ENCODE data around the gene ZNF697. TPM values are rescaled to one million over a fixed set of nuclear protein-coding genes. Genes with fewer than 3 reads are reported as not detected.

The ZNF697 gene
- total RNA-seq, 2 donors from 2014 or later = 9.5 to 14.8 TPM

- H3K27ac ChIP-seq = peak overlapping the region; percentile 88 to 98
- no peak for DNase-seq (ENCODE audit: low spot score)
- H3K27me3 ChIP-seq = no peaks in the 10 kb centered on the region
- TF ChIP-seq CTCF (IDR thresholded peaks at IDR 0.05) = no peak
- peaks cover 0 to 44% of the 10 kb centered on the region in 2 donors for H3K4me1 ChIP-seq
- H3K9me3 ChIP-seq = no peaks in the 10 kb centered on the region
- no peaks in the 10 kb centered on the region for H3K36me3 ChIP-seq
- H3K4me3 ChIP-seq = peak overlapping the region; percentile 85 to 96
Observed at GRCh38 chr1:119647228-119647733, 785 bp downstream of the ZNF697 start.

- no peak for DNase-seq (ENCODE audit: low spot score)
- Histone ChIP-seq H3K4me3 (peak overlapping the region; percentile 85 to 96), H3K27ac (peak overlapping the region; percentile 88 to 98), H3K9me3 (no peaks in the 10 kb centered on the region), H3K4me1 (peaks cover 0 to 44% of the 10 kb centered on the region in 2 donors), H3K27me3 (no peaks in the 10 kb centered on the region), H3K36me3 (no peaks in the 10 kb centered on the region)
- TF ChIP-seq CTCF (IDR thresholded peaks at IDR 0.05) = no peak
Observed at GRCh38 chr1:119646521-119647227, 1.4 kb downstream of the ZNF697 start.

- Histone ChIP-seq H3K9me3 (no peaks in the 10 kb centered on the region), H3K4me3 (no peak overlapping the region), H3K27ac (peak overlapping the region; percentile 28 to 93), H3K4me1 (peaks cover 0 to 52% of the 10 kb centered on the region in 2 donors), H3K36me3 (no peaks in the 10 kb centered on the region), H3K27me3 (no peaks in the 10 kb centered on the region)
- no peak for DNase-seq (ENCODE audit: low spot score)
- no peak for TF ChIP-seq CTCF (IDR thresholded peaks at IDR 0.05)
Observed at GRCh38 chr1:119639109-119639508, 9.0 kb downstream of the ZNF697 start.

- Histone ChIP-seq H3K27ac (peak overlapping the region; percentile 83 to 93), H3K9me3 (no peaks in the 10 kb centered on the region), H3K36me3 (no peaks in the 10 kb centered on the region), H3K4me3 (no peak overlapping the region), H3K4me1 (peaks cover 0 to 57% of the 10 kb centered on the region in 2 donors), H3K27me3 (no peaks in the 10 kb centered on the region)
- no peak for DNase-seq (ENCODE audit: low spot score)
- no peak for TF ChIP-seq CTCF (IDR thresholded peaks at IDR 0.05)
Observed at GRCh38 chr1:119637710-119638109, 10.4 kb downstream of the ZNF697 start.

- H3K27me3 ChIP-seq = no peaks in the 10 kb centered on the region
Observed at GRCh38 chr1:119636491-119637089, 11.5 kb downstream of the ZNF697 start.

More at GRCh38 chr1:119636491-119637089, 11.5 kb downstream of the ZNF697 start:
- no peak for TF ChIP-seq CTCF (IDR thresholded peaks at IDR 0.05)
- Histone ChIP-seq H3K4me3 (no peak overlapping the region), H3K36me3 (no peaks in the 10 kb centered on the region), H3K4me1 (peaks cover 0 to 68% of the 10 kb centered on the region in 2 donors), H3K9me3 (no peaks in the 10 kb centered on the region), H3K27ac (peak overlapping the region; percentile 83 to 93)
- no peak for DNase-seq (ENCODE audit: low spot score)
